Activated CD8-positive, alpha-beta memory T cell treated with anti-CD3 and anti-CD28 coated beads for 48 hours (primary cell): ENCODE results near the gene KLHDC7A.
"Not testable (repeated sequence)": the region's sequence is repeated elsewhere in the genome, so short reads cannot be mapped to it uniquely, and the experiment has no call there.

ENCODE experiments used
- DNase-seq, 3 experiments: peaks; one replicate each; pipeline ENCODE4 v3.0.0-alpha.2; 2020; ENCODE audit warnings: low read depth in 2 of 3, low spot score in 2 of 3

KLHDC7A gene

DNA sequence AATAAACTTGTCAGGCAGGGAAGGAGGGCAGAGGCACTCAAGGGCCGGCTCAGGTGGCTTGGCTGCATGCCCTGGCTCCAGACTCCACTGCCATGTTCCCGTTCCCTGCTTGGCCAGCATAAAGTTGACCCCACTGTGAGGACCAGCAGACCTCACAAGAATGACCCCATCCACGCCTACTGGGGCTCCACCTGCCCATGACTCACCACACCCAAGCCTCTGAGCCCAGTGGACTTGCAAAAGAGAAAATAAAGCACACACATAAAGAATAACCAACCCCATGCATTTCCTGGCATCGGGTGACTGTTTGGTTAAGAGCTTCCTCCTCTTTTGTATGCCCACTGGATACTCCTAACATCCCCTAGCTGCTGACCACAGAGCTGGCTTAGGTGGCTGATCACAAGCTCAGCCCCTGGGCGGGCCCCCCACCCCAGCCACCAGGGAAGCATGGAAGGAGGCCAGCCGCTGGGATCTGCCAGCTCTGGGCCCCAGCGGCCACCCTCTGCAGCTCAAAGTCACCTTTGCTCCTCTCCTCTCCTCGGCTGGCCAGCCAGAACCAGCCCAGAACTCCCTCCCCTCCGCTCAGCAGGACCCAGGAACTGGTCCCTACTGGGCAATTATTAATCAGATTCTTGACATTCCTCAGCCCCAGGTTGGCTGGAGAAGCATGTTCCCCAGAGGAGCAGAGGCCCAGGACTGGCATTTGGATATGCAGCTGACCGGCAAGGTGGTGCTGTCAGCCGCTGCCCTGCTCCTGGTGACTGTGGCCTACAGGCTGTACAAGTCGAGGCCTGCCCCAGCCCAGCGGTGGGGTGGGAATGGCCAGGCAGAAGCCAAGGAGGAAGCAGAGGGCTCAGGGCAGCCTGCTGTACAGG, at the start of gene KLHDC7A:
KLHDC7A (plus strand) TSS at position 616 of the 875 bp plus-strand sequence; CDS start at position 668, 52 bp downstream.
- DNase-seq, result no peak

- DNase-seq, result no peak
Measured at GRCh38 chr1:18434041-18434440, 46.7 kb upstream of the KLHDC7A start.

GRCh38 chr1:18440385-18441226, 40.1 kb upstream of the KLHDC7A start:
- no peak for DNase-seq

DNA sequence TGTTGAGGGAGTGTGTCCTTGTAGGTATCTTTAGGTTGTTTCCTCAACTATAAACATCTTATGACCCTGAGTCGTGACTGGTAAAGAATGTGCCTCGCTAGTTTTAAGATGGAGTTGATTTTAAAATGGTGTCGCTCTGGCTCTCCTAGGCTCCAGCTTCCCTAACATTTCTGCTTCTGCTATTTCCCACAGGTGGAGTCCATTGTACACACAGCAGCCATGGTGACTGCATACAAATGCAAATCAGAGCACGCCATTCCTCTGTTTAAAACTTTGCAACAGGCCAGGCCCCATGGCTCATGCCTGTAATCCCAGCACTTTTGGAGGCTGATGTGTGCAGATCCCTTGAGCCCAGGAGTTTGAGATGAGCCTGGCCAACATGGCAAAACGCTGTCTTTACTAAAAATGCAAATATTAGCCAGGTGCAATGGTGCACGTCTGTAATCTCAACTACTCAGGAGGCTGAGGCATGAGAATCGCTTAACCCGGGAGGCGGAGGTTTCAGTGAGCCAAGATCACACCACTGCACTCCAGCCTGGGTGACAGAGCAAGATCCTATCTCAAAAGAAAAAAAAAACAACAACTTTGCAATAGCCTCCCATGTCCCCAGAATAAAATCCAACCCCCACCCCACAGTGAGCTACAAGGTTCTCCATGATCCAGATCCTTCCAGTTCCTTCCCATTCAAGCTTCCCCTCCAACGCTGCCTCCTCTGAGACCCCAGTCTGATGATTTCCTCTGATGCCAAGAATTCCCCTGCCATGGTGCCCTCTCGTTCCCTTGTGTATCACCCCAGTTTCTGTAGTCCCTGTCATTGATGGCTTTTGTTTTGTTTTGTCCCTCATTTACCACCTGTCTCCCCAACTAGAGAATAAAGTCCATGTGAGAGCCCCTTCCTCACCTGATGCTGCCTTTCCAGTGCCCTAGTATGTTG, 36.9 kb upstream of the KLHDC7A start:
- no peak for DNase-seq

DNA sequence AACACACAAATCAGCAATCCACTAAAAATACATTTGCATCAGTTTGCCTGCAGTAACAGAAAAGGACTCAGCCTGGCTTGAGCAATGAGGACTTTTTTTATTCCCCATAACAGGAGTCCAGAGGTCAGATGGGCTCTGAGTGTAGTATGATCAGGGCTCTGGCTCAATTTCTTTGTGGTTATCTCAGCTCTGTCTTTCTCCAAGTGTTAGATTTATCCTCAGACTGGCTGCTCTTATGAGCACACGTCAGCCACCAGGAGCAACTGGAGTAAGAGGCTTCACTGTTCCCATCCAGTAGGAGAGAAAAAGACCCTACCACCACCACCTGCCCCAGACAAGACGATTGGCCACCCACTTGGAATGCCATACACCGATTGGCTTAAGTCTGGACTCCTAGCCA, 36.2 kb upstream of the KLHDC7A start:
- DNase-seq, result no peak

DNA sequence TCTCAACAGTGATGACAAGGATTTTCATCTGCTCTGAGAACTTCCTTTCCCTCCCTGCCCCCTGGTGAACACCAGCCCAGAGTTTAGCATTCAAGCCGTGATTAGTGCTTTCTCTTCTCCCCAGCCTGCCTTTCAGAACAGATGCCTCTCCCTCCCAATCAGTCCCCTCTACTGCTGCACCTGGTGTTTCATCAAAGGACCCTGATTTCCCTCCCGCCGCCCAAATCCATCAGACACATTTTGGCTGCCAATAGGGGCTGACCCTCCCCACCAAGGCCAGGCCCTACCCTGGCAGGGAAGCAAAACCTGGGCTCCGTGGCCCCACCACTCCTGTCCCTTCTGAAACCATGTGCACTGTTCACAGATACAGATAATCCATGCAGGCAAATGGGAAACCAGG, 34.0 kb upstream of the KLHDC7A start:
- no peak for DNase-seq

DNA sequence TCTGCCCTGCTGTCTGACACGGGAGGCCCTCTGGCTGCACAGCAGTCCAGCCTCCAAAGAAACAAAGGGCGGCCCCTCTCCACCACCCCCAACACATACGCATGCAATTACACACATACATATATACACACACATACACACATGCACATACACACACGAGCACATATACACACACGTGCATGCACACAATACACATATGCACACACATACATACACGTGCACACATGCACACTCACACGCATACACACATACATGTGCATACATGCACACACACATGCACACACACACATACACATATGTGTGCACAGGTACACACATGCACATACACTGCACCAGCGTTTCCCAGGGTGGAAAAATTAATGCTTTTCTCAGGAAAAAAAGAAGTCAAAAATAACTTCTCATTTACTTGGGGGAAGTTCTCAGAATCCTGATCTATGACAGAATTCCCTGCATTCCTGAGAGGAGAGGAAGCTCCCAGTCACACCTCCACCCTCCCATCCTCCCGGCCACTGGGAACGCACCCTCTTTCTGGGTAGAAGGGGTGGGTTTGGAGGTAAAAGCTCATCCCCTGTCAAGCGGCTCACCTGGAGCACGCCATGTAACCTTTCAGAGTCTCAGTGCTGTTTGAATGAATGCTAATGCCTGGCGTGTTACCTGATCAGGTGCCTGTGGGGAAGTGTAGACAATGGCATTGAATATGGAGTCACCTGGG, 33.1 kb upstream of the KLHDC7A start:
- DNase-seq, result no peak

DNA sequence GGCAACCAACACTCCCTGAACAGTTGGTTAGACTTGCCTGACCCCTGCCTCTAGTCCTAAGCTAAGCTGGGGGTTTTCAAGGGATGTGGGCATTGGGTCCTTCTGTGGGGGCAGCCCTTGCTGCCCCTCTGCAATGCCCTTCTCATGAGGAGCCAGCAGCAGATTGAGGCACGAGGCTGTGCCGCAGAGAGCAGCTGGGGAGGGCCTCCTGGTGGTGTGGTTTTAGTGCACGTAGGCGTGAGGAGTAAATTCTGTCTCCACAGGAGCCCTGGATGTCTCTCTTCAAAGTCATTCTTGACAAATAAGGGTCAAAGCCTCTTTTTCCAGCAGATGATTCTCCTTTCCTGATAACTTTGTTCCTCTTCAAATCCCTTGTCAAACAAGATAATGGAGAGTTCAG, 31.8 kb upstream of the KLHDC7A start:
- no peak for DNase-seq

DNA sequence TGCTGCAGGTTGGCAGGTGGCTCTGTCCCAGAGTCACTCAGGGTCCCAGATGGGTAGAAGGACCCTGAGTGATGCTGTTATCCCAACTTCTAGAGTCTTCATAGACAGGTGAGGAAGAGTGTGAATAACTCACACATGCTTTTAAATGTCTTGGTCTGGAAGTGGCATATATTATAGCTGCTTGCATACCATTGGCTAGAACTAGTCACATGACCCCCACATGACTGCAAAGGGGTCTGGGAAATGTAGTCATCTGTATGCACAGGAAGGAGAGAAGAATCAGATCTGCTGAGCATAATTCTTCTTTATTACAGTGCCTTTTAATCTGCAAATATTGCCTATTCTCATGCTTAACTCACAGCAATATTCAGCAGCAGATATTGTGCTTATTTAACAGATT, 28.2 kb upstream of the KLHDC7A start:
- no peak for DNase-seq

- DNase-seq, result no peak
Measured at GRCh38 chr1:18458133-18459092, 22.3 kb upstream of the KLHDC7A start.

DNA sequence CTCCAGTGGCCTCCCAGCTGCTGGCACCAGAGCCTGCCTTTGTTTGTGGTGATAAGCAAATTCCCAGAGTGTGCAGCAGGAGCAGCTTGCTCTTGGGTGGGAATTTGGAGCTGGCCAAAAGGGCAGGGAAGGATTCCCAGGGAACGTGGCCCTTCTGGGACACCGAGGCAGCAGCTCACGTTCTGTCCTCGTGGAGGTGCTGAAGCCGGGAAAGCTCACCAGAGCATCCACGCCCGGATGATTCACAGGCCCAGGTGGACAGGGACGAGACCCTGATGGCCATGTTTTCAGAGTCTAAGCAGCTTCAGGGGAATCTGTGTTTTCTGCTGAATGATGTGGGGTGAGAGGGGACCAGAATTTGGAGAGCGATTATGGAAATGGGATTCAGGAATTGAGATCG, 19.1 kb upstream of the KLHDC7A start:
- DNase-seq, result no peak

- DNase-seq, result not testable (repeated sequence)
Measured at GRCh38 chr1:18462517-18462916, 18.2 kb upstream of the KLHDC7A start.

DNA sequence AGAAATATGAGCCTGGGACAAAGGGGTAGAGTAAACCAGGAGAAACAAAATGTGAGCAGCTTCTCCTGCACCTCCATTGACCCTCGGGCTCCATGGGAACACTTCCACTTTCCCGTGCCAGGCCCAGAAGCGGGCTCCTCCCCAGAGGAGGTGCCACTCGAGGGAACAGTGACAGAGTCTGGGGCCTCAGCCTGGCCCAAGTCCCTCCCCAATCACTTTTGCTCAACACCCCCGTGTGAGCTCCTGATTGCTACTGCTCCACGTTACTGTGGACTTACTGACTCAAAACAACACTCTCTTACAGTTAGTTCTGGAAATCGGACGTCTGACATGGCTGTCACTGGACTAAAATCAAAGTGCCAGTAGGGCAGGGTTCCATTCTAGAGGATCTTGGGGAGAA, 17.7 kb upstream of the KLHDC7A start:
- no peak for DNase-seq

DNA sequence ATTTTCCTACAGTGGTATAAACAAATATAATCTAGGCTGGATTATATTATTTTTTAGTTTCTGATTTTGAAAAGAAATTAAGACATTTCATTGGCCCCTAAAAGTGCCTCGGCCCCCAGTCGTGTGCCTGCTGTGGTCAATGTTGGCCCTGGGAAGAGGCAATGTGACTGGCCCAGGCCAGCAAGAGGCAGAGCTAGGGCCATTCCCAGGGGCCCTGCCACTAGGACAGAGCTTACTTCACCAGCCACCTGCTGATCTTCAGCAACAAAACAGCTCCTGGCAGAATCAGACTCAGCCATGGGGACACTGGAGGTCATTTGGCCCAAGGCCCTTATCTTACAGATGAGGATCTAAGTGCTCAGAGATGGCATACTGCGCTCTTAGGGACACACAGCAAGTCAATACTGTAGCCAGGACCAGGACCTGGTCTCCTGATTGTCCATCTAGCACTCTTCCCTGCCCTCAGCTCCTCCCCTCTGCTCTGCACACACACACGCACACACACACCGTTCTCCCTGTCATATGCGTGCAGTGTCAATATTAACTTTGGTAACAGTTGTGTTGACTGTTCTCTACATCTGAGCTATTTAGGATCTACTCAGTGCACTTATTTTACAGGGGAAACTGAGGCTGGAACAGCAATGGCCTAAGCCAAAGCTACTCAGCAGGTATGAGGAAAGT, 16.6 kb upstream of the KLHDC7A start:
- no peak for DNase-seq

DNA sequence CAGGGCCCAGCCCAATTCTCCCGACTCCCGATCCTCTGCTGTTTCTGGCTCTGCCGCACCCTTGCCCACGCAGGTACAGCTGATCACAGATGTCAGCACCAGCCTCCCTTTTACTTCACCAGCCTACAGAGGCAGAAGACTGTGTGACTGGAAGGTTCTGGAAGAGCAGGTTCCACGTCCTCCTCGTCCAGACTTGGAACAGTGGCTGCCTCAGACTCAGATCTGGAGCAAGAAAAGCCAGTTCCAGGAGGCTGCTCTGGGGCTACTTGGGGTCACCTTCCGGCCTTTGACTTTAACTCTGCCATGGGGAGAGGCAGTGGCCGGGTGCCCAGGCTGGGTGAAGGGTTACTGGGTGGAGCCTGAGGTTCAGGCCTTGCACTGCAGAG, 16.1 kb upstream of the KLHDC7A start:
- no peak for DNase-seq

DNA sequence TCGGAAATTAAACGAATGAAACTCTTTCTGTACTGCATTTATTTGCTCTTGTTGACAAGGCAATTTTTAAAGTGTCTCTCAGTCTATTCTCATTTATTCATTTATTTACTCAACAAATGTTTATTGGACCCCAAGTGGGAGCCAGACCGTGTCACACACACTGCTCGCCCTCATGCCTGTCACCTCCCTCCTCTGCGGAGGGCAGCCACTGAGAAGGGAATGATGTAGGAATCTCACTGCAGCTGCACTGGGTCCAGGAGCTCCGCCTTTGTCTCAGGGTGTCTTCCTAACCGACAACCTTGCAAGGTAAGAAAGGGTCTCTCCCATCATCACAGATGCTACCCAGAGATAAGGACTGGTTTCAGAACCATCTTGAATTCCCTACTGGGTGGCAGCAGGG, 14.1 kb upstream of the KLHDC7A start:
- DNase-seq, result no peak

GRCh38 chr1:18468570-18468969, 12.2 kb upstream of the KLHDC7A start:
- no peak for DNase-seq

GRCh38 chr1:18469514-18469913, 11.2 kb upstream of the KLHDC7A start:
- no peak for DNase-seq
